ENCODE measurements around the gene MAPK14. TPM values are rescaled to one million over a fixed set of nuclear protein-coding genes. Genes with fewer than 3 reads are reported as not detected.

The MAPK14 gene
- total RNA-seq, 1 donor from 2014 or later: 37.3 TPM

DNA sequence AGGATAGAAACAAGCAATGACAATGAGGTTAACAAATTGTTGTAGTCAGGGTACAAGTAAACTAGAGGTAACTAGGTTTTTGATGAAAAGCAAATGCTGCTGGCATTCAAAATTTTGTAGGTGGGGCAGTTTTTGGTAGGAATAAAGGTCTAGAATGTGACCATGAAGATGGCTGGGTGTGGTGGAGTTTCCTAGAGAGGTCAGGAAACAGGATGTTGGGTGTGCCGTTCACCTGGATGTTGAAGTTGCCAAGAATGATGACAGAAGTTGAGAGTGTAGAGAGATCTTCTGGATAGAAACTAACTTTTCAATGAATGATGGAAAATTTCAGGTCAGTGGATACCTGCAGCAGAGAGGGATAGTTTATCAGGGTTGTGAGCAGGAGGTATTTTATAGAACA, 22.7 kb downstream of the MAPK14 start:
- Histone ChIP-seq H3K27ac (no peak overlapping the region), H3K4me3 (no peak overlapping the region), H3K4me1 (peaks cover 0 to 9% of the 10 kb centered on the region in 2 donors), H3K9me3 (no peaks in the 10 kb centered on the region), H3K27me3 (no peaks in the 10 kb centered on the region), H3K36me3 (peaks cover 0 to 14% of the 10 kb centered on the region in 2 donors)
- TF ChIP-seq, protein P1, sequence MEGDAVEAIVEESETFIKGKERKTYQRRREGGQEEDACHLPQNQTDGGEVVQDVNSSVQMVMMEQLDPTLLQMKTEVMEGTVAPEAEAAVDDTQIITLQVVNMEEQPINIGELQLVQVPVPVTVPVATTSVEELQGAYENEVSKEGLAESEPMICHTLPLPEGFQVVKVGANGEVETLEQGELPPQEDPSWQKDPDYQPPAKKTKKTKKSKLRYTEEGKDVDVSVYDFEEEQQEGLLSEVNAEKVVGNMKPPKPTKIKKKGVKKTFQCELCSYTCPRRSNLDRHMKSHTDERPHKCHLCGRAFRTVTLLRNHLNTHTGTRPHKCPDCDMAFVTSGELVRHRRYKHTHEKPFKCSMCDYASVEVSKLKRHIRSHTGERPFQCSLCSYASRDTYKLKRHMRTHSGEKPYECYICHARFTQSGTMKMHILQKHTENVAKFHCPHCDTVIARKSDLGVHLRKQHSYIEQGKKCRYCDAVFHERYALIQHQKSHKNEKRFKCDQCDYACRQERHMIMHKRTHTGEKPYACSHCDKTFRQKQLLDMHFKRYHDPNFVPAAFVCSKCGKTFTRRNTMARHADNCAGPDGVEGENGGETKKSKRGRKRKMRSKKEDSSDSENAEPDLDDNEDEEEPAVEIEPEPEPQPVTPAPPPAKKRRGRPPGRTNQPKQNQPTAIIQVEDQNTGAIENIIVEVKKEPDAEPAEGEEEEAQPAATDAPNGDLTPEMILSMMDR (IDR thresholded peaks at IDR 0.05): no peak
- intact Hi-C loops (cut with DNase I): no loop called here
- no peak for DNase-seq (ENCODE audit: low spot score in 2 of 2)

DNA sequence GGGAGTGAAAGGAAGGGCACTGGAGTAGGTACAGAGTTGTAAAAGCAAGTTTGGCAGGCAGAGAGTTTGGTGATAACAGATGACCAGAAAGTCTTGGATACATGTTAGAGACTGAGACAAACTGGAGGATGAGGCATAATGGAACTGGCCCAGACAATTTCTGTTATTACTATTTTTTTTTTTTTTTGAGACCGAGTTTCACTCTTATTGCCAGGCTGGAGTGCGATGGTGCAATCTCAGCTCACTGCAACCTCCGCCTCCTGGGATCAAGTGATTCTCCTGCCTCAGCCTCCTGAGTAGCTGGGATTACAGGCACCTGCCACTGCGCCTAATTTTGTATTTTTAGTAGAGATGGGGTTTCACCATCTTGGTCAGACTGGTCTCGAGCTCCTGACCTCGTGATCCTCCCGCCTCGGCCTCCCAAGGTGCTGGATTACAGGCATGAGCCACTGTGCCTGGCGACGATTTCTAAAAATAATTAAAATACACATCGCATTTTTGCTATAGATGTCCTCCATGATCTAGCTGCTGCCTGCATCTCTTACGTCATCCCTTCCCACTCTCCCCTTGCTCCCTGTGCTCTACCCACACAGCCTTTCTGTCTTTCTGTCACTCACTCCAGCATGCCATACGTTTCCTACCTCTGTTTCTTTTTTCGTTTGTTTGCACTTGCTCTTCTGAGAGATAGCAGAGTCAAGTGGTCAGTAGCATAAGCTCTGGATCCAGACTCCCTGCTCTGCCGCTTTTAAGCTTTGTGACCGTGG, 23.5 kb downstream of the MAPK14 start:
- H3K4me1 ChIP-seq: peaks cover 0 to 15% of the 10 kb centered on the region in 2 donors
- no peak overlapping the region for H3K27ac ChIP-seq
- H3K36me3 ChIP-seq: peaks cover 0 to 14% of the 10 kb centered on the region in 2 donors
- no peaks in the 10 kb centered on the region for H3K9me3 ChIP-seq
- TF ChIP-seq, protein P1 (IDR thresholded peaks at IDR 0.05): no peak
- intact Hi-C loops (cut with DNase I): no loop called here
- no peak for DNase-seq (ENCODE audit: low spot score in 2 of 2)
- H3K27me3 ChIP-seq: no peaks in the 10 kb centered on the region
- no peak overlapping the region for H3K4me3 ChIP-seq

DNA sequence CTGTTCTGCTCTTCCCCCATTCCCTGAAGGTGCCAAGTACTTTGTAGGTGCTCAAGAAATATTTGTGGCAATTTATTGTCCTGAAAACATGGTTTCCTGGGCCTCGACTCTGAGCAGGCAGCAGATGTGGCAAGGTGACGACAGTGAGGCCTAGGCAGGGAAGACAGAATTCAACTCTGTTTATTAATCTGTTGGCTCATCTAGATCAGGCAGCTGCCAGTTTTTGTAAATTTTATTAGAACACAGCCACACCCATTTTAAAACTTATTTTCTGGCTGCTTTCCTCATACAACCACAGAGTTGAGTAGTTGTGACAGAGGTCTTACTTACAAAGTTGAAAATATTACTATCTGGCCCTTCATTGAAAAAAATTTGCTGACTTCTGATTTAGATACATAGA, 24.5 kb downstream of the MAPK14 start:
- intact Hi-C loops (cut with DNase I): no loop called here
- no peaks in the 10 kb centered on the region for H3K9me3 ChIP-seq
- peaks cover 0 to 15% of the 10 kb centered on the region in 2 donors for H3K4me1 ChIP-seq
- DNase-seq (ENCODE audit: low spot score in 2 of 2): no peak
- TF ChIP-seq, protein P1 (IDR thresholded peaks at IDR 0.05): no peak
- H3K27me3 ChIP-seq: no peaks in the 10 kb centered on the region
- H3K4me3 ChIP-seq: no peak overlapping the region
- no peak overlapping the region for H3K27ac ChIP-seq
- H3K36me3 ChIP-seq: peaks cover 0 to 14% of the 10 kb centered on the region in 2 donors

DNA sequence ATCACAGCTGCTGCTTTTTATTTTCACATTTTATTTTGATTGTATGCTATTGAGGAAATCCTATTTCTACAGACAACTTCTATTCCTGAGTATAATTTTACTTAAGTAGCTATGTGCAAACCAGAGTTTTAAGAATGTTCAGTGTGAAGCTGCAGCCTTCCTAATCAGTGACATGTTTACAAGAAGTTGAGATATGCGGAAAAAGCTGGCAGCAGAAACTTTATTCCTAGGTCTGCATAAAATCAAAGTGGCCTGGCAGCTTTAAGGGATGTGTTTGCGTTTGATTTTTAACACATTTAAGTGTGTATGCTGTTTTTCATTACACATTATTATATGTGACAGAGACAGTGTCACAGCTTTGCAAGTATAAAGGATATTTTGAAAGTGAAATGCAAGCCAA, 26.3 kb downstream of the MAPK14 start:
- Histone ChIP-seq H3K4me3 (no peak overlapping the region), H3K4me1 (peaks cover 0 to 15% of the 10 kb centered on the region in 2 donors), H3K27ac (no peak overlapping the region), H3K9me3 (no peaks in the 10 kb centered on the region), H3K36me3 (peaks cover 0 to 14% of the 10 kb centered on the region in 2 donors), H3K27me3 (no peaks in the 10 kb centered on the region)
- intact Hi-C loops (cut with DNase I): no loop called here
- DNase-seq (ENCODE audit: low spot score in 2 of 2): no peak
- TF ChIP-seq, protein P1 (IDR thresholded peaks at IDR 0.05): no peak

DNA sequence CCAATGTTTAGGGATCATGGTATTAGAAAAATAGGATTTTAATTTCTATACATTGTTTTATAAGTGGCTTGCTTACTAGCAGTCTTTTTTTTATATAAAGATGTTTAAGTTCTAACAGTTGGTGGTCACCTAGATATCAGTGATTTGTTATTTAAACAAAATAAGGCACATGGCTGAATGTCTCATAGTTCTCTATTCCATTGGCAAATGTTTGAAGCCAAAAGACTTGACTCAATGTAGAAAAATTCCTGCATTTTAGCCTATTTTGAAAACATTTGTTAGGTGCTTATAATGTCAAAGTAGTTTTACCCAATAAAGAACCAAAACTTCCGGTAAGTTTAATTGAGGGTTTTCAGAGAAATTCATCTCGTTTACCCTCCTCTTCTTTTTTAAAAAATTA, 26.8 kb downstream of the MAPK14 start:
- TF ChIP-seq, protein P1 (IDR thresholded peaks at IDR 0.05): no peak
- Histone ChIP-seq H3K36me3 (peaks cover 2 to 18% of the 10 kb centered on the region in 2 donors), H3K4me1 (peaks cover 0 to 15% of the 10 kb centered on the region in 2 donors), H3K27ac (no peak overlapping the region), H3K9me3 (no peaks in the 10 kb centered on the region), H3K27me3 (no peaks in the 10 kb centered on the region), H3K4me3 (no peak overlapping the region)
- intact Hi-C loops (cut with DNase I): no loop called here
- no peak for DNase-seq (ENCODE audit: low spot score in 2 of 2)
